Measurements from ENCODE around the gene EDA2R.

The EDA2R gene

GRCh38 chrX:66635360-66635759 lies 3.5 kb downstream of the EDA2R start:
- Histone ChIP-seq H3K9me2 (replicated peaks; ENCODE audit: low read depth, low read length) (no peaks in the 10 kb centered on the region), H3K9ac (ENCODE audit: low read depth, low read length, poor library complexity, severe bottlenecking) (no peak overlapping the region), H3F3A (ENCODE audit: low read depth) (no peaks in the 10 kb centered on the region), H2AFZ (ENCODE audit: low read length) (no peak overlapping the region), H3K36me3 (ENCODE audit: insufficient read depth, low read length) (no peaks in the 10 kb centered on the region), H3K4me2 (ENCODE audit: low read depth, low read length, poor library complexity, severe bottlenecking) (no peak overlapping the region), H3K4me3 (ENCODE audit: low read length, poor library complexity, severe bottlenecking) (no peak overlapping the region), H3K4me1 (ENCODE audit: insufficient read depth, low read length, poor library complexity, severe bottlenecking) (no peaks in the 10 kb centered on the region), H3K79me2 (ENCODE audit: insufficient read depth, low read length) (no peaks in the 10 kb centered on the region), H3K27me3 (ENCODE audit: insufficient read depth, low read length, poor library complexity, severe bottlenecking) (no peaks in the 10 kb centered on the region), H4K20me1 (ENCODE audit: insufficient read depth, low read length, poor library complexity, severe bottlenecking) (no peaks in the 10 kb centered on the region), H3K9me3 (ENCODE audit: insufficient read depth, low read depth, low read length) (no peaks in the 10 kb centered on the region)
- TF ChIP-seq CTCF (conservative IDR thresholded peaks at IDR 0.05; ENCODE audit: low read length) (no peak), EZH2phosphoT487 (IDR thresholded peaks at IDR 0.05; ENCODE audit: borderline replicate concordance) (no peak)

DNA sequence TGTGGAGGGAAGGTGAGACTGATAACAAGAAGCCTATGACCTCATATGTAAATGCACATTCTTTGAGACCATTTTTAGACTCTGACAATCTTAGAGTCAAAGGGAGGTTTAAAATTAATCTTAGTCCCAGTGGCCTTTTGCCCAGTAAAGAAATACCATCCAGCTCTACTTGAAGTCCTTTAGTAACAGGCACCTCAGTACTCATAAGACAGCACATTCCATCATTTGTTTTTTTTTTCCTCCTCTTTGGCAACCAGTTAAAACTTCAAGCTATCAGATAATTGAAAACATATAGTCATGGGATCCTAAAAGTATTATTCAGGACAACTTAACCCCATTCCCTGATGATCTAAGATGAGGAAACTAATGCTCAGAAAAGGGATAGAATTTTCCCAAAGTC lies 4.6 kb downstream of the EDA2R start:
- Histone ChIP-seq H3K4me1 (ENCODE audit: insufficient read depth, low read length, poor library complexity, severe bottlenecking) (no peaks in the 10 kb centered on the region), H3K27me3 (ENCODE audit: insufficient read depth, low read length, poor library complexity, severe bottlenecking) (no peaks in the 10 kb centered on the region), H2AFZ (ENCODE audit: low read length) (no peak overlapping the region), H3K9me3 (ENCODE audit: insufficient read depth, low read depth, low read length) (no peaks in the 10 kb centered on the region), H3K9me2 (replicated peaks; ENCODE audit: low read depth, low read length) (no peaks in the 10 kb centered on the region), H3K4me3 (ENCODE audit: low read length, poor library complexity, severe bottlenecking) (no peak overlapping the region), H4K20me1 (ENCODE audit: insufficient read depth, low read length, poor library complexity, severe bottlenecking) (no peaks in the 10 kb centered on the region), H3K79me2 (ENCODE audit: insufficient read depth, low read length) (no peaks in the 10 kb centered on the region), H3K4me2 (ENCODE audit: low read depth, low read length, poor library complexity, severe bottlenecking) (no peak overlapping the region), H3K9ac (ENCODE audit: low read depth, low read length, poor library complexity, severe bottlenecking) (no peak overlapping the region), H3F3A (ENCODE audit: low read depth) (no peaks in the 10 kb centered on the region), H3K36me3 (ENCODE audit: insufficient read depth, low read length) (no peaks in the 10 kb centered on the region)
- TF ChIP-seq CTCF (conservative IDR thresholded peaks at IDR 0.05; ENCODE audit: low read length) = no peak
- TF ChIP-seq EZH2phosphoT487 (IDR thresholded peaks at IDR 0.05; ENCODE audit: borderline replicate concordance) = no peak

DNA sequence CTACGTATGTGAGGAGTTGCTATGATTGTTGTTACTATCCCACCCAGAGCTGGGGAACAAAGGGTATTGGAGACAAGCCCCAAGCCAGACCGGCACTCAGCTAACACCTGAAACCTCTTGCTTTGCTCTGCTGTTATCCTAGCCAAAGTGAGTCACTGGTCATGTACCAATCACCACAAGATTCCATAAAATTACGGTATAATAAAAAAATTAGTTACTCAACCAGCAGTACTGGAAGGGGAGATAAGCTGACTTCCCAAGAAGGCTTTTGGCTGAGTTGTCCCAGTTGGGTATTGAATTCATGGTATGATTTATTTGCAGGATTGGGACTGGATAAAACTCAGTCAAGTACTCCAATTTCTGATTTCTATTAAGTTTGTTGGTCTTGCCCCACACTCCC lies 5.3 kb downstream of the EDA2R start:
- no peak overlapping the region for H3K4me2 ChIP-seq (ENCODE audit: low read depth, low read length, poor library complexity, severe bottlenecking)
- no peaks in the 10 kb centered on the region for H3K4me1 ChIP-seq (ENCODE audit: insufficient read depth, low read length, poor library complexity, severe bottlenecking)

More for the DNA sequence above, 5.3 kb downstream of the EDA2R start:
- Histone ChIP-seq H3K9ac (ENCODE audit: low read depth, low read length, poor library complexity, severe bottlenecking) (no peak overlapping the region), H3F3A (ENCODE audit: low read depth) (no peaks in the 10 kb centered on the region), H3K36me3 (ENCODE audit: insufficient read depth, low read length) (no peaks in the 10 kb centered on the region), H3K4me3 (ENCODE audit: low read length, poor library complexity, severe bottlenecking) (no peak overlapping the region), H3K27me3 (ENCODE audit: insufficient read depth, low read length, poor library complexity, severe bottlenecking) (no peaks in the 10 kb centered on the region), H4K20me1 (ENCODE audit: insufficient read depth, low read length, poor library complexity, severe bottlenecking) (no peaks in the 10 kb centered on the region), H3K9me2 (replicated peaks; ENCODE audit: low read depth, low read length) (no peaks in the 10 kb centered on the region), H3K79me2 (ENCODE audit: insufficient read depth, low read length) (no peaks in the 10 kb centered on the region), H2AFZ (ENCODE audit: low read length) (no peak overlapping the region), H3K9me3 (ENCODE audit: insufficient read depth, low read depth, low read length) (no peaks in the 10 kb centered on the region)
- TF ChIP-seq CTCF (conservative IDR thresholded peaks at IDR 0.05; ENCODE audit: low read length) (no peak), EZH2phosphoT487 (IDR thresholded peaks at IDR 0.05; ENCODE audit: borderline replicate concordance) (no peak)
